GM11168 (cell line): ENCODE measurements around the gene CEP70.
"Not testable (repeated sequence)": the region's sequence is repeated elsewhere in the genome, so short reads cannot be mapped to it uniquely, and the experiment has no call there.

Experiments
- in situ Hi-C: fragments of 300-500 bp; cut with MboI; formaldehyde crosslinking; loops from one replicate; pipeline ENCODE4 v1.12.0; 2022; ENCODE audit warnings: low sequenced_read_pairs; ENCODE audit not compliant: unreplicated experiment

The CEP70 gene

DNA sequence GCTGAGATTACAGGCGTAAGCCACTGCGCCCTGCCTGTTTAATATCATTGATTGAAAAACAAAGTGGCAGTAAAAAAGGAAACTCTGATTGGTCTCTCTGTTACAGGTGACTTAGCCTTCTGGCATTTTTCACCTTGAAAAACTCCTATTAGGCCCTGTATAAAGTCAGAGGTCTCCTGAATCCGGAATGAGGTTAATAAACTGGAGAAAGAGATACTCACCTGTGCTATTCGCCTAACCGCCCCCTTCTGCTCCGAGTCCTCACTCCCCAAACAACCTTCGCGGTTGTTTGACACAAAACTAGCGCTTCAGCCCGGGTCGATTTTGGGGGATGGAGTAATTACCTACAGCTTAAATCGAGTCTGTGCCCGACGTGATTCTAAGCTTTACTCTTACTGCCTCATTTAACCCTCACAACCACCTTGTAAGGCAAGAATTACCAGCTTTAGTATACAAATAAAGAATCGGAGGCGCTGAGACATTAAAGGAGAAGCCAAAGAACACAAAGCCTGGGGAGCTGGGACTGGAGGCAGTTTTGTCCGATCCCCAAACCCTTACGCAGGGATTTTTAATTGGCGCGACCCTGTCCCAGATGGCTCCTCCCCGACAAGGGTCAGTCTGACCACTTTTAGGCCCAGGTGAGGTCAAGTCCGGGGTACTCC is 441 bp downstream of the CEP70 start:
- in situ Hi-C loops = no loop called here

DNA sequence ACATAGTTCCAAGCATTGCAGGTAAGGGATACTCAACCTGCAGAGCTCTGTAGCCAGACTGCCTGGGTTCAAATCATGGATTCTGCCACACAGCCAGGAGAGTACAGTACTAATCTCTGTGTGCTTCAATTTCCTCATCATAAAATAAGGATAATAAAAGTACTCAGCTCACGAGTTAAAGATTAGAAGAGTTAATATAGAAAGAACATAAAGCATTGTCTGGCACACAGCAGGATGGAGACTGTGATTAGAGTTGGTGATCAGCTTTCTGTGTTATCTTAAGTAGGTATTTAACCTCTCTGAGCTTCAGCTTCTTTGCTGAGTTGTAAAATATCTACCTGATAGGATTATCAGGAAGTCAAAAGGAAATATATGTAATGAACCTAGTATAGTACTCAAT is 2.7 kb downstream of the CEP70 start:
- in situ Hi-C loops = no loop called here

DNA sequence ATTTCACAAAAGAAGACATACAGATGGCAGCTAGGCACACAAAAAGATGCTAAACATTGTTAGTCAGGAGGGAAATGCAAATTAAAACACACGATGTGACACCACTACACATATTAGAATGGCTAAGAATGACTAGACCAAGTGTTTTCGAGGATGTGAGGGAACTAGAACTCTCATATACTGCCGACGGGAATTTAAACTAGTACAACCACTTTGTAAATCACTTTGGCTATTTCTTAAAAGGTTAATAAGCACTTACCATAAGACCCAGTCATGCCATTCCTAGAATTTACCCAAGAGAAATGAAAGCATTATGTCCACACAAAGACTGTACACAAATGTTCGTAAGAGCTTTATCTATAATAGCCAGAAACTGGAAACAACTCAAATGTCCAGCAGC is 5.6 kb downstream of the CEP70 start:
- in situ Hi-C loops = no loop called here

DNA sequence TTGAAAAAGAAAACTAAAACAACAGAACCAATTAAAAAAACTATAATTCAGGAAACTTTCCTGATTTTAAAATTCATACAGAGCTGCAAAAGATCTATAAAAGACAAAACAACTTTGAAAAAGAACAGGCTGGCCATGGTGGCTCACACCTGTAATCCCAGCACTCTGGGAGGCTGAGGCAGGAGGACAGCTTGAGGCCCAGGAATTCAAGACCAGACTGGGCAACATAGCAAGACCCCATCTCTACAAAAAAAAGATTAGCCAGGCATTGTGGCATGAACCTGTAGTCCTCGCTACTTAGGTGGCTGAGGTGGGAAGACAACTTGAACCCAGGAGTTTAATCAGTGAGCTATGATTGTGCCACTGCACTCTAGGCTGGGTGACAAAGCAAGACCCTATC is 6.7 kb downstream of the CEP70 start:
- in situ Hi-C loops = no loop called here

DNA sequence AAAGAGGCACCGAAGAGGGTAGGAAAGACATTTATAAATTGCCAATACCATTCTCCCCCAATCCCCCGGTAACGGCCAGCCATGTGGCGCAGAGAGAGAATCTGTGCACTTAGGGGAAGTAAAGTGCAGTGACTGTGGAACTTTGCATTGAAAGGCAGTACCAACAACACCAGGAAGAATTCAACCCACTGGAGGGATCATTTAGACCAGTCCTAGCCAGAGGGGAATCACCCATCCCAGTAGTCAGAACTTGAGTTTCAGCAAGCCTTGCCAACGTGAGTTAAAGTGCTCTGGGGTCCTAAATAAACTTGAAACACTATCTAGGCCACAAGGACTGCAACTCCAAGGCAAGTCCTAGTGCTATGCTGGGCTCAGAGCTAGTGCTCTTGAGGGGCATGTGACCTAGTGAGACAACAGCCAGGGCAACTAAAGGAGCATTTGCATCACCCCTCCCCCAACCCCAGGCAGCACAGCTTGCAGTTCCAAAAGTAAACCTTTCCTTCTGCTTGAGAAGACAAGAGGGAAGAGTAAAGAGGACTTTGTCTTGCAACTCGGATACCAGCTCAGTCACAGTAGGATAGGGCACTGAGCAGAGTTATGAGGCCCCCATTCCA is 15.0 kb downstream of the CEP70 start:
- in situ Hi-C loops = no loop called here

DNA sequence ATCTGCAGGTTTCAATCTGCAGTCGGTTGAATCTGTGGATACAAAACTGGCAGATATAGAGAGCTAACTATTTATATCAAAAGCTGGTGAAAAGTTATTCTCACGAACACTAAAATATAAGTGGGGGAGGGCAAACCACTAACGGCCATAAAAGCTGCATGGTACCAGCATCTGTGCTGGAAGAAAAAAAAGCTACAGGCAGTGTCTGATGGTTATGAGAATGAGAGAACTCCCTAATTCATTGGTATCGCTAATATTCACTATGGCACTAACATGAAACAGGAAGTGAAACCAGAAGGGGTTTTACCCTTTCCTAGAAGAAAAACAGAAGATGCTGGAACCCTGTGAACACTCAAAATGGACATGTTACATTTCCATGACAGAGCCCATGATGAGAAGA is 15.9 kb downstream of the CEP70 start:
- in situ Hi-C loops = no loop called here

DNA sequence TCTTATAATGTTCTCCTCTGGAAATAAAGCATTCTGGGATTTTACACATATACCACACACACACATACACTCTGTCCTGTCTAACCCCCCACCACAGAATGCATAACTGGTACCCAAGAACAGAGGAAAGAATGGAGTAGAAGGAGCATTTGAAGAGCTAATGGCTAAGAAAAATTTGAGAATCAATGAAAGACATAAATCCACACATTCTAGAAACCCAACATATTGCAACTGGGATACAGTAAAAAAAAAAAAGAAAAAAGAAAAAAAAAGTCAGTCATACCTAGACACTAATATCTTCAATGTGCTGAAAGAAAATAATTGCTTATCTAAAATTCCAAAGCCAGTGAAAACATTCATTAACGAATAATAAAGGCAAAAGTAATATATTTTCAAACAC is 20.9 kb downstream of the CEP70 start:
- in situ Hi-C loops = no loop called here

DNA sequence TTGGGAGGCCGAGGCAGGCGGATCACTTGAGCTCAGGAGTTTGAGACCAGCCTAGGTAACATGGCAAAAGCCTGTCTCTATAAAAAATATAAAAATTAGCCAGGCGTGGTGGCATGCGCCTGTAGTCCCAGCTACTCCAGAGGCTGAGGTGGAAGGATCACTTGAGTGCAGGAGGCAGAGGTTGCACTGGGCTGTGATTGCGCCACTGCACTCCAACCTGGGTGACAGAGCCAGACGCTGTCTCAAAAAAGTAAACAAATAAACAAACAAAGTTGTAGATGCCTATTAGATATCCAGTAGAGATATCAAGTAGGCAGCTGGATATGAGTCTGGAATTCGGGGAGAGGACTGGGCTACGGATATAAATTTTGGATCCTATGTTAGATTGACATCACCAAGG is 24.4 kb downstream of the CEP70 start:
- in situ Hi-C loops = not testable (repeated sequence)

DNA sequence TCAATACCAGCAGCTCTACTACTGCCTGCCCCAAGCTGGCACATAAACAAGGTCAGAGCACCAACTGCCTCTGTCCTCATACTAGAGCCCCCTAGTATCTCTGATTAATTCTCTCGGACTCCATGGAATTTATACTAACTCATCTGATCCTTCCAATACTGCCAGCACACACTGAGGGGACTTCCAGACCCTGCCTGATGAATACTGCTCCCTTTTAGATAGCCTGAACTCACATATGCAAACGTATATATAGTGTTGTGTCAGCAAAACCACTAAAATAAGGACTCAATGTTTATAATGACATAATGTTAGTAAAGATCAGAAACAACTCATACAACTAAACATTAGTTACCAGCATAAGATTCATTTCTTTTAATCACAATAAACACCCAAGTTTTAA is 25.0 kb downstream of the CEP70 start:
- in situ Hi-C loops = no loop called here

DNA sequence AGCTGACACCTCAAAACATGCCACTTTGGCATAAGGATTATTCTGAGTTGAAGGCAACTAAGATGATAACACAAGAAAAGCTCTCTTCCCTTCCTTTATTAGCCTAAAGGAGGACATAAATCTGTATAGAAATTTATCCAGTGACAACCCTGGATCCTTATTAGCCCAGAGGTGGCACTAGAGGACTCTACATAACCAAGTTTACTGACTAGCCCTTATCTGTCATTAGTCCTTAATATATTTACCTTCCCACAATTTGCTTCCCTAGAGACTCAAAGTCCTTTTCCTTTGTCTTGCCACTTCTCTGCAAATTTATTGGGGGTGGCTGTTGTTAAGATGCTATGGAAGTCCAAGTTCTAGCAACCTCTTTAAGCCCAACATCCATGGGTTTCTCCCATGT is 26.7 kb downstream of the CEP70 start:
- in situ Hi-C loops = no loop called here

DNA sequence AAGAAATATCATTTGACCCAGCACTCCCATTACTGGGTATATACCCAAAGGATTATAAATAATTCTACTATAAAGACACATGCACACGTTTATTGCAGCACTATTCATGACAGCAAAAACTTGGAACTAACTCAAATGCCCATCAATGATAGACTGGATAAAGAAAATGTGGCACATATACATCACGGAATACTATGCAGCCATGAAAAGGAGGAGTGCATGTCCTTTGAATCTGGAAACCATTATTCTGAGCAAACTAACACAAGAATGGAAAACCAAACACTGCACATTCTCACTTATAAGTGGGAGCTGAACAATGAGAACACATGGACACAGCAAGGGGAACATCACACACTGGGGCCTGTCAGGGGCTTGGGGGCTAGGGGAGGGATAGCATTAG is 27.8 kb downstream of the CEP70 start:
- in situ Hi-C loops = not testable (repeated sequence)

DNA sequence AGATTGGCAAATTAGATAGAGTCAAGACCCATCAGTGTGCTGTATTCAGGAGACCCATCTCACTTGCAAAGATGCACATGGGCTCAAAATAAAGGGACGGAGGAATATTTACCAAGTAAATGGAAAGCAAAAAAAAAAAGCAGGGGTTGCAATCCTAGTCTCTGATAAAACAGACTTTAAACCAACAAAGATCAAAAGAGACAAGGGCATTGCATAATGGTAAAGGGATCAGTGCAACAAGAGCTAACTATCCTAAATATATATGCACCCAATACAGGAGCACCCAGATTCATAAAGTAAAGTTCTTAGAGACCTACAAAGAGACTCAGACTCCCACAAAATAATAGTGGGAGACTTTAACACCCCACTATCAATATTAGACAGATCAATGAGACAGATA is 31.2 kb downstream of the CEP70 start:
- in situ Hi-C loops = not testable (repeated sequence)

DNA sequence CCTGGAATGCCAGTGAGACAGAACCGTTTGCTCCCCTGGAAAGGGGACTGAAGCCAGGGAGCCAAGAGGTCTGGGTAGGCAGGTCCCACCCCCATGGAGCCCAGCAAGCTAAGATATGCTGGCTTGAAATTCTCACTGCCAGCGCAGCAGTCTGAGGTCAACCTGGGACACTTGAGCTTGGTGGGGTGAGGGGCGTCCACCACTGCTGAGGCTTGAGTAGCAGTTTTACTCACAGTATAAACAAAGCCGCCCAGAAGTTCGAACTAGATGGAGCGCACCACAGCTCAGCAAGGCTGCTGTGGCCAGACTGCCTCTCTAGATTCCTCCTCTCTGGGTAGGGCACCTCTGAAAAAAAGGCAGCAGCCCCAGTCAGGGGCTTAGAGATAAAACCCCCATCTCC is 33.6 kb downstream of the CEP70 start:
- in situ Hi-C loops = no loop called here

DNA sequence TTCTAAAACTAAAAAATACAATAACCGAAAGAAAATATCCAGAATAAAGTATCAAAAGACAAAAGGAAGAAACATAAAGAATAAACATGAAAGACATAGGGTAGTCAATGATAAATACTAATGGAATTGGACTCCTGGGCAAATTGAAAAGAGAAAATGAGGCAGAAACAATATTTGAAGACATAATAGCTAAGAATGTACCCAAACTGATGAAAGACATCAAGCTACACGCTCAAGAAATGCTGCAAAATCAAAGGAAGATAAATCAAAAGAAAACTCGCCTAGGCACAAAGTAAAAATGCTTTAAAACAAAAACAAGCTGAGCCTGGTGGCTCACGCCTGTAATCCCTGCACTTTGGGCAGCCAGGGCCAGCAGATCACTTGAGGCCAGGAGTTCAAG is 34.9 kb downstream of the CEP70 start:
- in situ Hi-C loops = no loop called here

DNA sequence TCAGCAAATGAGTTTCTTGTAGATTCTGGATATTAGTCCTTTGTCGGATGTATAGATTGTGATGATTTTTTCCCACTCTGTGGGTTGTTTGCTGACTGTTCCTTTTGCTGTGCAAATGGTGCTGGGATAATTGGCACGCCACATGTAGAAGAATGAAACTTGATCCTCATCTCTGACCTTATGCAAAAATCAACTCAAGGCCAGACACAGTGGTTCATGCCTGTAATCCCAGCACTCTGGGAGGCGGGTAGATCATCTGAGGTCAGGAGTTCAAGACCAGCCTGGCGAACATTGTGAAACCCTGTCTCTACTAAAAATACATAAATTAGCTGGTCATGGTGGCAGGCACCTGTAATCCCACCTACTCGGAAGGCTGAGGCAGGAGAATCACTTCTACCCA is 39.3 kb downstream of the CEP70 start:
- in situ Hi-C loops = not testable (repeated sequence)

DNA sequence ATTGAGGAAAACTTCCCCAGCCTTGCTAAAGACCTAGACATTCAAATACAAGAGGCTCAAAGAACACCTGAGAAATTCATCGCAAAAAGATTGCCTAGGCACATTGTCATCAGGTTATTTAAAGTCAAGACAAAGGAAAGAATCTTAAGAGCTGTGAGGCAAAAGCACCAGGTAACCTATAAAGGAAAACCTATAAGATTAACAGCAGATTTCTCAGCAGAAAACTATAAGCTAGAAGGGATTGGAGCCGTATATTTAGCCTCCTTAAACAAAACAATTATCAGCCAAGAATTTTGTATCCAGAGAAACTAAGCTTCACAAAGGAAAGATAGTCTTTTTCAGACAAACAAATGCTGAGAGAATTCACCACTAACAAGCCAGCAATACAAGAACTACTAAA is 43.1 kb downstream of the CEP70 start:
- in situ Hi-C loops = not testable (repeated sequence)

DNA sequence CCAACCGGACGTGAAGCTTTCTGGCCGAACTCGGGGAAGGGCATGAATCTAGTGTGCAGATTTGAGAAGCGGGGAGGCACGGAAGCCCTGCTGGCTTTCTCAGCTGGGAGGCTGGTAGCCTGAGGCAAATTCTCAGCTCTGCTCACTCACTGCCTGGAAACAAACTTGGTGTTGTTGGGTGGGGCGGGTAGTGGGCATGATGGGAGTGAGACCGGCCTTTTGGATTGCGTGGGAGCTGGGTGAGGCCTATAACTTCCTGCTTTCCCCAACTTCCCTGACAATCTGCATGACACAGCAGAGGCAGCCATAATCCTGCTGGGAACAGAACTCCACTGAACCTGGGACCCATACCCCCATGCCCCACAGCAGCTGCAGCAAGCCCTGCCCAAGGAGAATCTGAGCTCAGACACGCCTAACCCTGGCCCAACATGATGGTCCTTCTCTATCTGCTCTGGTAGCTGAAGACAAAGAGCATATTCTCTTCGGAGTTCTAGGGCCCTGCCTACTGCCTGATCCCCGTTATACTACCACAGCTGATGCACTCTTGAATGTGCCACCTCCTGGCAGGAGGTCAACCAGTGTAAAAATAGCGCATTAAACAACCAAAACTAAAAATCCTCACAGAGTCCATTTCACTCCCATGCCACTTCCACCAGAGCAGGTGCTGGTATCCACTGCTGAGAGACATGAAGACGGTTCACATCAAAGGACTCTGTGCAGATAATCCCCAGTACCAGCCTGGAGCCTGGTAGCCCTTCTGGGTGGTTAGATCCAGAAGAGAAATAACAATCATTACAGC is 44.7 kb downstream of the CEP70 start:
- in situ Hi-C loops = no loop called here

DNA sequence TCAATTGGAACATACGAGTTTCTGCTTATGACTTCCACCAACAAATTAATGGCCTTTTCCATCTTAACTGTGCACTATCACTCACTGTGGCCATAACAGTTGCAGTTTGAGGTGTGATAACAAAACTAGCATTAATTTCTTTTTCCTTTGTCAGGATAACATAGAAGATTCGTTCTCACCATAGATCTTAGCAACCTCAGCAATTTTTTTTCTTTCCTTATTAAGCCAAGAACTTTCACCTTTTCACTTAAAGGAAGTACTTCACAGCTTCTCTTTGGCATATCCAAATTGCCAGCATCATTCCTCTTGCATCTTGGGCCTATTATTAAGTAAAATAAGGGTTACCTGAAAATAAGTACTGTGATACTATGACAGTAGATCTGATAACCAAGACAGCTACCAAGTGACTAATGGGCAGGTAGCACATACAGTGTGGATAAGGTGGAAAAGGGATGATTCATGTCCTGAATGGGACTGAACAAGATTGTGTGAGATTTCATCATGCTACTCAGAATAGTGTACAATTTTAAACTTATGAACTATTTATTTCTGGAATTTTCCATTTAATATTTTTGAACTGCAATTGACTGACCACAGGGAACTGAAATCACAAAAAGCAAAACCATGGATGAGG is 46.6 kb downstream of the CEP70 start:
- in situ Hi-C loops = no loop called here

DNA sequence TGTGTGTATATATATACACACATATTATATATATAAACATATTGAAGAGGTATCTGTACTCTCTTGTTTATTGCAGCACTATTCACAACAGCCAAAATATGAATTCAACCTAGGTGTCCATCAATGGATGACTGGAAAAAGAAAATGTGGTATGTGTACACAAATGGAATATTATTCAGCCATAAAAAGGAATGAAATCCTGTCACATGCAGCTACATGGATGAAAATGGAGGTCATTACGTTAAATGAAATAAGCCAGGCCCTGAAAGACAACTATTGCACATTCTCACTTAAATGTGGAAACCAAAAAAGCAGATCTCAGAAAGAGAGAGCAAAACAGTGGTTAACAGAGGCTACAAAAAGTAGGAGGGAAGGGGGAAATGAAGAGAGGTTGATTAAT is 49.5 kb downstream of the CEP70 start:
- in situ Hi-C loops = no loop called here

DNA sequence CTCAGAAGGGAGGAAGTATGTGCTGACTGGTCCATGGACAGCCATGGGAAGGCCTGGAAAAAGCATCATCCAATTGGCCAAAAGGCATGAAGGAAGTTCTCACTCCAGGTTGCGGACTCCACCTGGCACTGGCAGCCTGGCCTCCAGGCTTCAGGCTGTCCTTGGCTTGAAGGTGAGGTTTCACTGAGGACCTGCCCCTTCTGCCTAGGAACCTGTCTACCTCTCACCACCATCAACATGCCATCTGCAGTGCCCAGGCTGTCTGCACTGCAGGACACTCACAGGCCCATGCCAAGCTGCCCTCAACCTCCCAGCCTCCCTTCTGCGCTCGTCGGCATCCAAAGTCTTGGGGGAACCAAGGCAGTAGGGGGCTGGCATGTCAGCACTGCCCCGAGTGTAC is 51.1 kb downstream of the CEP70 start:
- in situ Hi-C loops = no loop called here

DNA sequence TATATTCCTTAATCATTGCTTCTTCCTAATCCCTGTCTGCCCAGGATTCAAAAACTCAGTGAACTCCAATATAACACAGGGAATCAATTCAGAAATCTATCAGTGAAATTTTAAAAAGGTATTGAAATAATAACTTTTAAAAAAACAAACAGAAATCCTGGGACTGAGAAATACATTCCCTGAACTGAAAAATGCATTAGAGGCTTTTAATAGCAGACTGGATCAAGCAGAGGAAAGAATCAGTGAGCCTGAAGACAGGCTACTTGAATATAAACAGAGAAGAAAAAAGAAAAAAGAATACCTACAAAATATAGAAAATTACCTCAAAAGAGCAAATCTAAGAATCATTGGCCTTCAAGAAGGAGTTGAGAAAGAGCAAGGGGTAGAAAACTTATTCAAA is 54.7 kb downstream of the CEP70 start:
- in situ Hi-C loops = no loop called here
